ENCODE results near the gene INMT. TPM values are rescaled to one million over a fixed set of nuclear protein-coding genes. Genes with fewer than 3 reads are reported as not detected.

The INMT gene
- total and polyA plus RNA-seq, 2 of the 8 experiments (the other 6 are each of a cell fraction or from before 2014, with no cell fraction given): 0.60 to 0.94 TPM

GRCh38 chr7:30745261-30745941 lies 6.5 kb upstream of the INMT start:
- no peak overlapping the region for H2AFZ ChIP-seq (ENCODE audit: low read length)
- no peak for FAIRE-seq
- CTCF ChIA-PET (ENCODE audit: partially characterized antibody): interaction anchor here (0.6 to 4.1 kb wide), 35 partner anchors 9 to 455 kb away, joined by 3 to 31 read pairs (median 4); partner anchors contain the start of gene CRHR2
- TF ChIP-seq JUND (IDR thresholded peaks at IDR 0.05; ENCODE audit: low read length) (no peak), CBX5 (IDR thresholded peaks at IDR 0.05; ENCODE audit: low read depth, low read length) (no peak), TAF7 (optimal IDR thresholded peaks at IDR 0.05; ENCODE audit: borderline replicate concordance, low read depth, low read length) (no peak), KDM1A (IDR thresholded peaks at IDR 0.05; ENCODE audit: borderline replicate concordance, low read length) (no peak), CTBP2 (IDR thresholded peaks at IDR 0.05; ENCODE audit: borderline replicate concordance, insufficient read depth, insufficient read length, low read length) (no peak), SRF (IDR thresholded peaks at IDR 0.05; ENCODE audit: low read depth, low read length) (no peak), E2F6 (IDR thresholded peaks at IDR 0.05) (no peak), TEAD4 (IDR thresholded peaks at IDR 0.05; ENCODE audit: low read depth, low read length) (no peak), ASH2L (IDR thresholded peaks at IDR 0.05; ENCODE audit: low read length) (no peak), TBP (IDR thresholded peaks at IDR 0.05; ENCODE audit: low read depth, low read length) (no peak), CHD1 (IDR thresholded peaks at IDR 0.05; ENCODE audit: low read depth, low read length) (no peak)
- TF ChIP-seq, protein P1, sequence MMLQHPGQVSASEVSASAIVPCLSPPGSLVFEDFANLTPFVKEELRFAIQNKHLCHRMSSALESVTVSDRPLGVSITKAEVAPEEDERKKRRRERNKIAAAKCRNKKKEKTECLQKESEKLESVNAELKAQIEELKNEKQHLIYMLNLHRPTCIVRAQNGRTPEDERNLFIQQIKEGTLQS (IDR thresholded peaks at IDR 0.05; ENCODE audit: insufficient read depth, low read depth, low read length): no peak

More at GRCh38 chr7:30745261-30745941, 6.5 kb upstream of the INMT start:
- Histone ChIP-seq H2BK20ac (ENCODE audit: low read length) (no peak overlapping the region), H3K23me2 (ENCODE audit: low read depth, low read length) (no peaks in the 10 kb centered on the region), H3K27ac (ENCODE audit: low read depth, low read length) (no peak overlapping the region), H3K56ac (replicated peaks; ENCODE audit: insufficient read length, low read depth, low read length) (no peak overlapping the region), H4K91ac (replicated peaks; ENCODE audit: insufficient read length, low read length) (no peak overlapping the region), H4K5ac (ENCODE audit: insufficient read length, low read depth, low read length) (no peak overlapping the region), H3K27me3 (replicated peaks in 1 of 4; ENCODE audit: control insufficient read depth in 3 of 4, extremely low read depth in 1 of 4, insufficient read depth in 3 of 4, low read length in 3 of 4) (no peaks in the 10 kb centered on the region), H4K8ac (ENCODE audit: extremely low read depth, insufficient read depth, low read length) (no peak overlapping the region), H3K4me1 (replicated peaks in 1 of 4; ENCODE audit: control insufficient read depth in 3 of 4, insufficient read depth in 4 of 4, low read length in 3 of 4) (no peaks in the 10 kb centered on the region; a peak in 1 of 7 replicates), H2BK120ac (replicated peaks; ENCODE audit: low read depth, low read length) (no peak overlapping the region), H3K14ac (ENCODE audit: insufficient read length) (no peak overlapping the region), H2AK5ac (ENCODE audit: low read depth, low read length) (no peak overlapping the region), H3K79me2 (ENCODE audit: control insufficient read depth in 1 of 2, insufficient read depth in 2 of 2, low read length in 2 of 2) (no peaks in the 10 kb centered on the region), H3K4ac (replicated peaks; ENCODE audit: insufficient read length, low read depth, low read length) (no peak overlapping the region), H2BK5ac (ENCODE audit: low read depth, low read length) (no peak overlapping the region), H3K9ac (replicated peaks in 1 of 4; ENCODE audit: extremely low read depth in 1 of 4, low read depth in 3 of 4, low read length in 3 of 4) (no peak overlapping the region), H3K4me2 (ENCODE audit: insufficient read depth in 1 of 2, low read depth in 2 of 2, low read length in 2 of 2) (no peak overlapping the region), H3K18ac (ENCODE audit: extremely low read depth, low read length) (no peak overlapping the region), H2BK15ac (ENCODE audit: low read length) (no peak overlapping the region), H3K4me3 (ENCODE audit: extremely low read depth in 1 of 4, insufficient read depth in 2 of 4, low read depth in 3 of 4, low read length in 4 of 4) (no peak overlapping the region), H2BK12ac (ENCODE audit: low read depth, low read length) (no peak overlapping the region), H4K20me1 (replicated peaks in 1 of 2; ENCODE audit: control insufficient read depth in 1 of 2, insufficient read depth in 2 of 2, low read length in 2 of 2) (no peaks in the 10 kb centered on the region), H3K23ac (ENCODE audit: insufficient read length) (no peak overlapping the region), H3K36me3 (ENCODE audit: control insufficient read depth in 2 of 4, insufficient read depth in 4 of 4, low read length in 3 of 4) (no peaks in the 10 kb centered on the region), H3K79me1 (ENCODE audit: low read depth, low read length) (no peaks in the 10 kb centered on the region), H3K9me3 (ENCODE audit: insufficient read depth in 2 of 2, low read depth in 1 of 2, low read length in 1 of 2) (no peaks in the 10 kb centered on the region)
- 86% methylated on average over 6 of the region's 6 CpGs; no CpG with 5 or more reads in 1 of the 2 experiments for WGBS, 2 experiments (ENCODE audit: extremely low coverage in 1 of 2, insufficient coverage in 1 of 2, insufficient read length in 1 of 2, insufficient replicate concordance in 2 of 2, low coverage in 1 of 2, low lambda C conversion rate in 2 of 2, missing lambda C conversion rate in 1 of 2)
- POLR2A ChIA-PET (ENCODE audit: partially characterized antibody): interaction anchor here (0.6 to 1.5 kb wide), 5 partner anchors 9 to 68 kb away, joined by 3 read pairs; no protein-coding TSS in a partner anchor
- DNase-seq (ENCODE audit: low read depth in 1 of 2, low spot score in 2 of 2): no peak
